MM.1S (cell line): Measurements from ENCODE around the gene EPHB1.

Experiments
- EZH2phosphoT487 ChIP-seq: fragments of 300-600 bp; sonication (generic); IDR thresholded peaks from 2 replicates; pipeline ENCODE4 v1.6.1; 2018; ENCODE audit warnings: antibody characterized with exemption, low read length
- TF ChIP-seq, protein P1 (sequence below): fragments of 300-600 bp; sonication (generic); IDR thresholded peaks from 2 replicates; pipeline ENCODE4 v1.5.1; 2016; ENCODE audit warnings: antibody characterized with exemption, low read length, mixed read lengths

DNA sequence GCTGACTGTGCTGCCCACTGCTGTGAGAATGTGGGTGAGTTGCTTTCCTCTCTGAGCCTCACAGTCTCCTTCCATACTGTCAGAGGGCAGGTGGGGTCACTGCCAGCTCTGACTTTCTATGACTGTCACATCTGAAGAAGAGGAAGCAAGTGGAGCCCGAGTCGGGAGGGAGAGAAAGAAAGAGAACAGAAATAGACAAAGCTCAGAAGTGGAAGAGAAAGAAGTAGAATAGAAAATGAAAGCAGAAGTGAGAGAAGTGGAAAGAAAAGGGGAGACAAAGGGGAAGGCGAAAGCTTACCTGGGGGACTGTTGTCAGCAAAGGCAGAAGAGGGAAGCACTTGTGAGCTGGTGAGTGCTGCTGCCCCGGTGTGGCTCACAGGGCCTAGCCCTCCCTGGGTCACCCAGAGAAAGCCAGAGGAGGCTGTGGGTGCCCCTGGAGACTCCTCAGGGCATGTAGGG lies 57.9 kb downstream of the EPHB1 start:
- TF ChIP-seq, protein P1, sequence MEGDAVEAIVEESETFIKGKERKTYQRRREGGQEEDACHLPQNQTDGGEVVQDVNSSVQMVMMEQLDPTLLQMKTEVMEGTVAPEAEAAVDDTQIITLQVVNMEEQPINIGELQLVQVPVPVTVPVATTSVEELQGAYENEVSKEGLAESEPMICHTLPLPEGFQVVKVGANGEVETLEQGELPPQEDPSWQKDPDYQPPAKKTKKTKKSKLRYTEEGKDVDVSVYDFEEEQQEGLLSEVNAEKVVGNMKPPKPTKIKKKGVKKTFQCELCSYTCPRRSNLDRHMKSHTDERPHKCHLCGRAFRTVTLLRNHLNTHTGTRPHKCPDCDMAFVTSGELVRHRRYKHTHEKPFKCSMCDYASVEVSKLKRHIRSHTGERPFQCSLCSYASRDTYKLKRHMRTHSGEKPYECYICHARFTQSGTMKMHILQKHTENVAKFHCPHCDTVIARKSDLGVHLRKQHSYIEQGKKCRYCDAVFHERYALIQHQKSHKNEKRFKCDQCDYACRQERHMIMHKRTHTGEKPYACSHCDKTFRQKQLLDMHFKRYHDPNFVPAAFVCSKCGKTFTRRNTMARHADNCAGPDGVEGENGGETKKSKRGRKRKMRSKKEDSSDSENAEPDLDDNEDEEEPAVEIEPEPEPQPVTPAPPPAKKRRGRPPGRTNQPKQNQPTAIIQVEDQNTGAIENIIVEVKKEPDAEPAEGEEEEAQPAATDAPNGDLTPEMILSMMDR = peak; percentile 20; the same call in 1 of the 2 replicates
- TF ChIP-seq EZH2phosphoT487 = no peak
